ENCODE results near the gene TXNDC15.

Gene TXNDC15

DNA sequence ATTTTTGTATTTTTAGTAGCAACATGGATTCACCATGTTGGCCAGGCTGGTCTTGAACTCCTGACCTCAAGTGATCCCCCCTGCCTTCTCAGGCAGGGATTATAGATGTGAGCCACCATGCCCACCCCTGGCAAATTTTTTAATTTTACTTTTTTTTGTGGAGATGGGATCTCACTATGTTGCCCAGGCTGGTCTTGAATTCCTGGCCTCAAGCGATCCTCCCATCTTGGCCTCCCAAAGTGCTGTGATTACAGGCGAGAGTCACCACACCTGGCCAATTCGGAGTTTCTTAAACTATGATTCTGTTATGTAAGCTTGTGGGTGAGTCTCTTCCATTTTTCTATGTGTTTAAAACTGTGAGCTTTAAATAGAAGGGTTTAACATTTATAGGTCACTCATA lies 58.3 kb downstream of the TXNDC15 start:
- no peak for DNase-seq

GRCh38 chr5:134934202-134934601 lies 60.0 kb downstream of the TXNDC15 start:
- DNase-seq = no peak

GRCh38 chr5:134935711-134936602 lies 61.8 kb downstream of the TXNDC15 start:
- DNase-seq = no peak

DNA sequence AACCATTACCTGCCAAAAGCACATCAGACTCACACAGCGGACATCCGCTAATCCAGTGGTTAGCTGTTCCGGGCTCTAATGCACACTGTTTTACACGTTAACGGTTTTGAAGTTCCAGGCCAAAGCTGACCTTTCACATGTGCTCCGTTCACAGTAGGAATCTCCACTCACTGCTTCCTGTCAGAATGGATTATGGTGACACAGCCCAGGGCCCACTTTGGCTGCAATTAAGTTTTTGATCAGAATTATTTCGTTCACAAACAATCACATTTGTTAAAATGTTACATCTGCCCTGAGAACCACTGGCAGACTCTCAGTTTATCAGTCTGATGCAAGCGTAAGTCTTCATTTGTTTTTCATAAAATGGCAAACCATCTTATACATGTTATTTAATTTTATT lies 63.4 kb downstream of the TXNDC15 start:
- no peak for DNase-seq

GRCh38 chr5:134938030-134938429 lies 63.9 kb downstream of the TXNDC15 start:
- DNase-seq = no peak

DNA sequence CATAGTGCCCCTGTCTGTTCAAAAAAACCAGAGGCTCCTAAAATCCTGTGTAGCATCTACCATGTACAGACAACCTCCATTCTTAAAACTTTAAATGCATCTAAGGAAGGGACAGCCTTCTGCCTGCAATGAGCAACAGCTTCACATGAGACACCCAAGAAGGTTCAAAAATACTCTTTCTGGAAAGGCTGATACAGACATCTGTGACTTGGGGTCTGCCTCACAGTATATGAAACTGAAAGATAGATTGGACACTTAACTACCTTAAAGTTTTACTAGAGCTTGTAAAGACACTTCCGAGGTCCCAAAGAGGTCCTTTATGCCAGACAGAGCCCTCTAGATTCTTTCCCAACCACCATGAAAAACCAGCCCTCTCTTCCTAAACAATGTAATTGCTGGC lies 65.3 kb downstream of the TXNDC15 start:
- no peak for DNase-seq

DNA sequence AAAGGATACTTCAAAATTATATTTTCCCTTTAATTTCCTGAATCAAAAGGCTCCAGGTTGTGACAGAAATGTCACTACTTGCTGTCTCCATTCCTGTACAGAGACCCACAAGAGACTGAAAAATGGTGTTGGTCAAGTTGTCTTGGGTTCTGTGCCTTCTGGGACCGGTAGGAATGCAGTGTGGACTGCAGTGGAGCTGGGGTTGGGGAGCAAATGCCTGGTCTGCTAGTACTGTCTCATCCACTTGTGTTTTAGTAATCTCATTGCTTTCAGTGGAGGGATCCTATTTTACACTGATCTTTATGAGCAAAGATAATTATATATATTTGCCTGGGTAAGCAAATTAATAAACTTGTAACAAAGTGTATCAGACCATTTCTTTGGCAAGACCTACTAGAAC lies 69.4 kb downstream of the TXNDC15 start:
- no peak for DNase-seq

GRCh38 chr5:134944630-134945029 lies 70.5 kb downstream of the TXNDC15 start:
- peak; percentile 32 for DNase-seq

GRCh38 chr5:134945041-134945440 lies 70.9 kb downstream of the TXNDC15 start:
- DNase-seq = no peak

DNA sequence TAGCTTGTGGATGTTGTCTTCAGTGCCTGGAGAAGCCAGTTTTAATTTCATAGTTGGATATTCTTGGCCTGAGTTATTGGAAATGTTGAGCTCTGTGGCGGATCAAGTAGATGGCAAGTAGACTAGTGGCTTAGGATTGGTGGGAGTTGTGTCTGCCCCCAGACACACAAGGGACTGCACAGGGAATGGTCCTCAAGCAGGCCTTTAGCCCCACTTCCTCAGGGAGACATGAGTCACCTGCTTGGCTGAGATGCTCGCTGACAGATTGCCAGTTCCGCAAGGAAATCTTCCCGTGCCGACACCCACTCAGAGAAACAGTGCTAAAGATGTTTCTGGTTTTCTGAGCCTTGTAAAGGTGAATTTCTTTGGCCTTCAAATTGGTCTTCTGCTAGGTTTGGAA lies 74.7 kb downstream of the TXNDC15 start:
- DNase-seq = peak; percentile 43

DNA sequence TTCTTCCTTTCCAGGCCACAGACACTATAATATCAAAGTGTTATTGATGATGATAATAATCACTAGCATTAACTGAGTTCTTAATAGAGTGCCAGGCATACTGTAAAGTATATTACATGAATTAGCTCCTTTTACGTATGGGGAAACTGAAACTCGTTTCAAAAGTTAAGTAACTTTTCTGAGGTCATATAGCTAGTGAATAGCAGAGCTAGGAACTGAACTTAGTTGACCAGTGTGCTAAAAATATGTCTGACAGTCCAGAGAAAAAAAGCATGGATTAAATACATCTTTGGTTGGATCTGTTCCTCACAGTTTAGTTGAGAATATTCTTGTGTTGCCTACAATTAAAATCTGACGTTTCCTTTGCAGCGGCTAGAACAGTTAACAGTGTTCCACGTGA lies 75.1 kb downstream of the TXNDC15 start:
- DNase-seq = no peak

All from fibroblast of skin of right quadriceps (primary cell).